Measurements from ENCODE around the gene RNU6-9.

GRCh38 chr19:906480-906879 lies 13.2 kb downstream of the RNU6-9 start:
- TF ChIP-seq EZH2 (IDR thresholded peaks at IDR 0.05), result no peak
- TF ChIP-seq POLR2AphosphoS5 (IDR thresholded peaks at IDR 0.05; ENCODE audit: borderline replicate concordance, low read depth, low read length), result no peak
- no peak for TF ChIP-seq FOXP2 (optimal IDR thresholded peaks at IDR 0.05; ENCODE audit: control extremely low read depth, extremely low read length, insufficient read depth)
